Measurements from ENCODE around the gene ETNK2. TPM values are rescaled to one million over a fixed set of nuclear protein-coding genes. Genes with fewer than 3 reads are reported as not detected.

The ETNK2 gene
- total RNA-seq, 4 donors from 2014 or later: 0.66 to 3.1 (median 2.3) TPM

DNA sequence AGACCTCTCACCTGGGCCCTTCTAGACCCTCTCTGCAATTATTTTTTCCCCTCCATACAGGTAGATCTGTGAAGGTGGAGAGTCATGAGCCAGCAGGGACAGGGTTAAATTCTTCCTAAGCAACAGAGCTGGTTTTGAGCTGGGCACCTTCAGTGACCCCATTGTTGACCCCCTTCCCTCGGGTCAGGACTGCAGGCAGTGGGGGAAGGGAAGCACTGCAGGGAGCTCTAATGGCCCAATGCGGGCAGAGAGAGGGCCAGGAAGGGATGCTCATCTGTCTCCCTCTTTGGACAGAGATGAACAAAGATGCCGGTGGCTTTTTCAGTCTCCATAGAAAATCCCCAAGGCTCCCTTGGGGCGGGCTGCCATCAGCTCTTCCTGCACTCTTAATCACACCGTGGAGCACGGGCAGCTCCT lies 57.5 kb downstream of the ETNK2 start:
- H3K4me3 ChIP-seq: no peak overlapping the region
- H3K27me3 ChIP-seq: no peaks in the 10 kb centered on the region
- TF ChIP-seq, protein P1, sequence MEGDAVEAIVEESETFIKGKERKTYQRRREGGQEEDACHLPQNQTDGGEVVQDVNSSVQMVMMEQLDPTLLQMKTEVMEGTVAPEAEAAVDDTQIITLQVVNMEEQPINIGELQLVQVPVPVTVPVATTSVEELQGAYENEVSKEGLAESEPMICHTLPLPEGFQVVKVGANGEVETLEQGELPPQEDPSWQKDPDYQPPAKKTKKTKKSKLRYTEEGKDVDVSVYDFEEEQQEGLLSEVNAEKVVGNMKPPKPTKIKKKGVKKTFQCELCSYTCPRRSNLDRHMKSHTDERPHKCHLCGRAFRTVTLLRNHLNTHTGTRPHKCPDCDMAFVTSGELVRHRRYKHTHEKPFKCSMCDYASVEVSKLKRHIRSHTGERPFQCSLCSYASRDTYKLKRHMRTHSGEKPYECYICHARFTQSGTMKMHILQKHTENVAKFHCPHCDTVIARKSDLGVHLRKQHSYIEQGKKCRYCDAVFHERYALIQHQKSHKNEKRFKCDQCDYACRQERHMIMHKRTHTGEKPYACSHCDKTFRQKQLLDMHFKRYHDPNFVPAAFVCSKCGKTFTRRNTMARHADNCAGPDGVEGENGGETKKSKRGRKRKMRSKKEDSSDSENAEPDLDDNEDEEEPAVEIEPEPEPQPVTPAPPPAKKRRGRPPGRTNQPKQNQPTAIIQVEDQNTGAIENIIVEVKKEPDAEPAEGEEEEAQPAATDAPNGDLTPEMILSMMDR (IDR thresholded peaks at IDR 0.05 in 4 of 5, conservative IDR thresholded peaks at IDR 0.05 in 1 of 5): no peak
- TF ChIP-seq POLR2A (IDR thresholded peaks at IDR 0.05): no peak
- H3K27ac ChIP-seq: peak overlapping the region; percentile 26 to 52 (median 42)
- peaks cover 66 to 72% of the 10 kb centered on the region in 2 donors for H3K4me1 ChIP-seq
- DNase-seq: no peak
- in situ Hi-C loops (cut with MboI; ENCODE audit: low sequenced_read_pairs in 4 of 4): no loop called here
- H3K9me3 ChIP-seq: no peaks in the 10 kb centered on the region
- no peak for ATAC-seq
- no peaks in the 10 kb centered on the region for H3K36me3 ChIP-seq
- intact Hi-C loops (cut with DNase I; ENCODE audit: low total_unique reads): no loop called here

DNA sequence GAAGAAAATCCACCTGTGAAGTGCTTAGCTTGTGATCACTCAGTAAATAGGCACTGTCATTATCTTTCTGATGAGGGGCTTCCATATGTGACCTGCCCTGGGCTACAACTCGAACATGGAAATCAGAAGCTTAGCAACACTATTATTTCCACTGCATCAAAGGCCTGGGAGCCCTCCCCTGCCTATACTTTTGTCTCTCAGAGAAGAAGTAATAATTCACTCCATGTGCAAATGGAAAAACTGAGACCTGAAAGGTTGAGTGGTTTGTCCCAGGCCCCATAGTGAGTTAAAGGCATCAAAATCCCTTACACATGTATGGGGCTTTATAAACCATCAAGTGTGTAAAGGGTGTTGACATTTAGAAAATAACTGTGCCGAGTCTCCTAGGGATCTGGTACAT lies 58.1 kb downstream of the ETNK2 start:
- intact Hi-C loops (cut with DNase I; ENCODE audit: low total_unique reads) (no loop called here), in situ Hi-C loops (cut with MboI; ENCODE audit: low sequenced_read_pairs in 4 of 4) (no loop called here)
- Histone ChIP-seq H3K4me3 (no peak overlapping the region), H3K27ac (peak overlapping the region in 3 of 4 donors; percentile 6 to 52 (median 42)), H3K9me3 (no peaks in the 10 kb centered on the region), H3K4me1 (peaks cover 70% of the 10 kb centered on the region in 2 donors), H3K27me3 (no peaks in the 10 kb centered on the region), H3K36me3 (no peaks in the 10 kb centered on the region)
- TF ChIP-seq POLR2A (IDR thresholded peaks at IDR 0.05): no peak
- TF ChIP-seq, protein P1 (IDR thresholded peaks at IDR 0.05 in 4 of 5, conservative IDR thresholded peaks at IDR 0.05 in 1 of 5): no peak
- DNase-seq (no peak), ATAC-seq (no peak)

DNA sequence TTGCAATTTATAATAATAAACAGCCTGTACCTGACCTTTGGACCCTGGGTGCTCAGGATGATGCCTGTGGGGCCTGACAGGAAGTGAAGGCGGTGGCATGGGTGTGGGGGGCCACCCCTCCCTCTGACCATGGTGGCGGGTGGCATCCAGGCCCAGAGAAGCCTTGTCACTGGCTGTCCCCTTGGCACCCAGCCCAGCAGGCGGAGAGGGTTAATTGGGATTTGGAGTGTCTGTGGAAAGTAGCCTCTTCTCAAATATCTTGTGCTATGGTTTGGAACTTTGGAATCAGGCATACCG lies 58.5 kb downstream of the ETNK2 start:
- intact Hi-C loops (cut with DNase I; ENCODE audit: low total_unique reads) (no loop called here), in situ Hi-C loops (cut with MboI; ENCODE audit: low sequenced_read_pairs in 4 of 4) (no loop called here)
- no peaks in the 10 kb centered on the region for H3K36me3 ChIP-seq
- ATAC-seq (no peak), DNase-seq (no peak)
- H3K9me3 ChIP-seq: no peaks in the 10 kb centered on the region
- peaks cover 71 to 74% of the 10 kb centered on the region in 2 donors for H3K4me1 ChIP-seq
- H3K4me3 ChIP-seq: no peak overlapping the region
- no peaks in the 10 kb centered on the region for H3K27me3 ChIP-seq
- TF ChIP-seq, protein P1 (IDR thresholded peaks at IDR 0.05 in 4 of 5, conservative IDR thresholded peaks at IDR 0.05 in 1 of 5): no peak
- no peak for TF ChIP-seq POLR2A (IDR thresholded peaks at IDR 0.05)
- H3K27ac ChIP-seq: peak overlapping the region; percentile 6 to 52 (median 26)

DNA sequence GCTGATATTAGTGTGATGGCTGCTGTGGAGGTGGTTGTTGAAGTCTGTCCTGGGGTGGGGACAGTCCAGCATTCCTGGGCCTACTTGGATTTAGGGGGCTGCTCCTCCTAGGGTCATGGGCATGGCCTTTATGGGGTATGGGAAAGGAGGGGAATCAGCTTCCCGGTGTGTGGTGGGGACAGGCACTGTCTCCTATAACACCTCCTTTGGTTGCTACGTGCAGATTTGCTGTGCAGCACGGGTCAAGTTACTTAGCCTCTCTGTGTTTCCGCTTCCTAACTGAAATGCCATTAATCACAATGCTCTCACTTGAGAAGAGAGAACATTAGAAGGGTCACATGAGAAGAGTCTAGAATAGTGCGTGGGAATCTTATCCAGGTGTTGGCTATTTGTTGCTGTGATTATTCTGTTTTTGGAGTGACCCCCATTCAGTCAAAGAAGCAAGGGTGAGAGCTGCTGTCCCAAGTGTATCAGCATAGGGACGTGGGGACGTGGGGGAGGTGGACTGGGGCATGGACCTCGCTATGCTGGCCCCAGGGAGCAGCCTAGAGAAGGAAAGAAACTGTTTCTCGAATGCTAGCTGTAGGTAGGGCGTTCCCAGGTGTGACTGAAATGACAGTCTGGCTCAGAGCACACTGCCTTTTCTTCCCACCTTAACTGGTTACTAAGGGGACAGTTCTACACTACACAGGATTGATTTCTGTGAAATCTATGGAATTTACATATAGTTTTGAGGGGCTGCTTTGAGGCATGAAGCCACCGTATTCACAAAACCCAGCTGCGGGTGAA lies 59.0 kb downstream of the ETNK2 start:
- intact Hi-C loops (cut with DNase I; ENCODE audit: low total_unique reads) (no loop called here), in situ Hi-C loops (cut with MboI; ENCODE audit: low sequenced_read_pairs in 4 of 4) (no loop called here)
- ATAC-seq: no peak
- Histone ChIP-seq H3K36me3 (no peaks in the 10 kb centered on the region), H3K27ac (peak overlapping the region; percentile 9 to 42 (median 32)), H3K27me3 (no peaks in the 10 kb centered on the region), H3K4me1 (peaks cover 76 to 79% of the 10 kb centered on the region in 2 donors), H3K4me3 (no peak overlapping the region), H3K9me3 (no peaks in the 10 kb centered on the region)
- no peak for DNase-seq
- TF ChIP-seq POLR2A (IDR thresholded peaks at IDR 0.05): no peak
- TF ChIP-seq, protein P1 (IDR thresholded peaks at IDR 0.05 in 4 of 5, conservative IDR thresholded peaks at IDR 0.05 in 1 of 5): no peak
